ENCODE data around the gene LRRC8C.

DNA sequence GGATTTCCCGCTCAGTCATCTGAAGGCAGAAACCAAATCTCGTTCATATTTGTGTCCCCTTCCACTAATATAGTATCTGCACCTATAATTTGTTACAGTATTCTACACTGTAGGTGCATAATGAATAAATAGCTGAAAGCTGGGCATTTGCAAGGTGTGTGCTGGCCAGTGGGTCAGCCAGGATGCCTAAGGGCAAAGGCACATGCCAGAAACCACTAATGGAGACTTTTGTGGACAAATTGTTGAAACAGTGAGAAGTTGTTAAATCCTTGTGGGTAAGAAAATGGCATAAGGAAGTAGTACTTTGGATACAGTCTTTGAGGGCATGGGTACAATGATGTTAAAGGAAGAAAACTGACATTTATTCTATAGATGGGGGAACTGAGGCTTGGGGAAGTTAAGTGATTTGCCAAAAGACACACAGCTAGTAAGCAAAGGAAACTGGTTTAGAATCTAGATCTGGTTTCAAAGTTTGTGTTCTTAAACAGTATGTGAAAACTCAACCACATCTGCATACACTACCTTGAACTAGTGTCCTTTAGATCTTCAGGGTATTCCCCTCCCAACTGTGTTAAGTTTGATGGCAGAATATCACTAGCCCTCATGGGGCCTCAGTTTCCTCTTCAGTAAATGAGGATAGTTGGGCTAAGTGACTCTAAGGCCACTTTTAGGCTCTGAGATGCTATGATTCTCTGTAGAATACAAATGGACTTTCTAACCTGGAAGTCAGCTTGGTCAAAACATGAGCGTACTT lies 26.5 kb upstream of the LRRC8C start:
- TF ChIP-seq, protein P1, sequence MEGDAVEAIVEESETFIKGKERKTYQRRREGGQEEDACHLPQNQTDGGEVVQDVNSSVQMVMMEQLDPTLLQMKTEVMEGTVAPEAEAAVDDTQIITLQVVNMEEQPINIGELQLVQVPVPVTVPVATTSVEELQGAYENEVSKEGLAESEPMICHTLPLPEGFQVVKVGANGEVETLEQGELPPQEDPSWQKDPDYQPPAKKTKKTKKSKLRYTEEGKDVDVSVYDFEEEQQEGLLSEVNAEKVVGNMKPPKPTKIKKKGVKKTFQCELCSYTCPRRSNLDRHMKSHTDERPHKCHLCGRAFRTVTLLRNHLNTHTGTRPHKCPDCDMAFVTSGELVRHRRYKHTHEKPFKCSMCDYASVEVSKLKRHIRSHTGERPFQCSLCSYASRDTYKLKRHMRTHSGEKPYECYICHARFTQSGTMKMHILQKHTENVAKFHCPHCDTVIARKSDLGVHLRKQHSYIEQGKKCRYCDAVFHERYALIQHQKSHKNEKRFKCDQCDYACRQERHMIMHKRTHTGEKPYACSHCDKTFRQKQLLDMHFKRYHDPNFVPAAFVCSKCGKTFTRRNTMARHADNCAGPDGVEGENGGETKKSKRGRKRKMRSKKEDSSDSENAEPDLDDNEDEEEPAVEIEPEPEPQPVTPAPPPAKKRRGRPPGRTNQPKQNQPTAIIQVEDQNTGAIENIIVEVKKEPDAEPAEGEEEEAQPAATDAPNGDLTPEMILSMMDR (IDR thresholded peaks at IDR 0.05) = no peak
- TF ChIP-seq POLR2A (IDR thresholded peaks at IDR 0.05) (no peak), POLR2AphosphoS5 (IDR thresholded peaks at IDR 0.05) (no peak)
